T-helper 22 cell (primary cell): ENCODE measurements around the gene CDC25A.
"Not testable (repeated sequence)": the region's sequence is repeated elsewhere in the genome, so short reads cannot be mapped to it uniquely, and the experiment has no call there.

Experiments used
- DNase-seq: peaks from one replicate; pipeline ENCODE4 v3.0.0-alpha.2; 2020; ENCODE audit warnings: low read depth

The CDC25A gene

GRCh38 chr3:48140936-48141603 lies 47.1 kb downstream of the CDC25A start:
- DNase-seq, result no peak

DNA sequence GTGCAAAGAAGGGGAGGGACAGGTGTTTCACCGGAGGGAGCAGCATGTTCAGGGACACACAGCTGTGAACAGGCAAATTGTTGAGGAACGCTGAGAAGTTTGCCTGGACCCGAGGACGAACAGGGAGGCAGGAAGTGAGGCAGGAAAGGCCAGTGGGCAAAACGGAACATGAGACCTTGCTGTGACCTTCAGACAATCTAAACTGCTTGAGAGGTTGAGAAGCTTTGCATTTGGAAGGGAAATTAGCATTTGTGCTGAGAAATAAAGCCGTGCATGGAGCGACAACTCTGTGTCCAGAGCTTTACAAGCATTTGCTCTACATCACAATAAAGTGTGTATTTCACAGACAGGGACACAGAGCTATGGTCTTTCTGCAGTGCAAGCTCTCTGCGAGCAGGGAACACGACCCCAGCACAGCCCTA lies 47.9 kb downstream of the CDC25A start:
- DNase-seq, result no peak

- DNase-seq, result no peak
Measured at GRCh38 chr3:48137425-48137999, 50.7 kb downstream of the CDC25A start.

GRCh38 chr3:48135552-48136495 lies 52.4 kb downstream of the CDC25A start:
- no peak for DNase-seq

DNA sequence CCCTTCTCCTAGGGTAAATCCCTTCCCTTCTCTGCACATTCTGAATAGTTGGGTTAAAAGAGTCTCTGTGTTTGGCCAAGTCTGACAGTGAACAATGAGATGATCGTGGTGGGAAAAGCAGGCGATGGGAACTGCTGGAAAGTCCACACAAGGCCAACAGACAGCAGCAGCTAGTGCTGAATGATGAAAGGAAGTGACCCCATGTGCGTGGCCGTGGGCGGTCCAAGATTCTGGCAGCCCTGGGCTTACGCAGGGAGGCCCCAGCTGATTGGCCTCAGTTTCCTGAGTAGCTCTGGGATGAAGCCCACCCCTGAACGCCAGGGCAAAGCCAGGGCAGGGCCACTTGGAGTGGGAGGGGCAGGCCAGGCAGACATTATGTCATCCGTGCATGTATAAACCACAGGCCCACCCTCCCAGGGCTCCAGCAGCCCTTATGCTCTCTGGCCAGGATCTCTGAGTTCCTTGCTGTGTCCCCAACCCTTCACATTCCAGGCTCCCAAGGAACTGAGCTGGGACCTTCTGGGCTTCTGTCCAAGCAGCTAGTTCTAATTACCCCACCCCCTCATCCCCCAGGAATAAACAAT lies 57.8 kb downstream of the CDC25A start:
- DNase-seq, result no peak

DNA sequence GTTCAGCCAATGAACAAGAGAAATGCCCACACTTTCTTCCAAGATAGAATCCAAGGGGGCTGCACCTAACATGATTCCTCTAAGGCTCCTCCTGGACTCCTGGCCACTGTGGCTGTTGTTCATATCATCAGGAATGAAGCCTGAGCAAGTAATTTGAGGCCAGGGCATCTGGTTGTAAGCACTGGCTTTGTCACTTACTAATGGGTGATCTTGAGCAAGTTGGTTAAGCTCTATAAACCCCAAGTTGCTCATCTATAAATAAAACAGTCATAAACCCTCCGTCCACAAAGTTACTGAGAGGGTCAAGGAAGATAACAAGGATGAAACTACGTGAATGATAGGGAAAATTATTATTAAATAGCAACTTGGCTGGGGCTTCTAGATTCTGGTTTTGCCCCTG lies 58.3 kb downstream of the CDC25A start:
- DNase-seq, result no peak

DNA sequence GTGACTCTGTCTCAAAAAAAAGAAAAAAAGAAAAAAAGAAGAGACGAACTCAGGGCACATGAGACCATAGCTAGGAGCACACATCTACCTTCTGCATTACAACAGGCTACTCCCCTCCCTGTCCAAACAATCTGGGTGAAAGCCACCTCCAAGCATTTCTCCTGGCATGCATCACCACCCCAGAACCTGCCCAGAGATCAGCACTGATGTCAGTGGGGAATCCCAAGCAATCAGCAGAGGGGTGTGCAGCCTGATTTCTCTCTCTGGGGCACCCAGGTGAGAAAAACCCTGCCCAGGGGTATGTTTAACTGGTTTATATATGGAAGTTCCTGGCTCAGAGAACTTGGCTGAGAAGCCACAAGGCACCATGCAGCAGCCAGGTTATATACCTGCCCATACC lies 59.4 kb downstream of the CDC25A start:
- no peak for DNase-seq

DNA sequence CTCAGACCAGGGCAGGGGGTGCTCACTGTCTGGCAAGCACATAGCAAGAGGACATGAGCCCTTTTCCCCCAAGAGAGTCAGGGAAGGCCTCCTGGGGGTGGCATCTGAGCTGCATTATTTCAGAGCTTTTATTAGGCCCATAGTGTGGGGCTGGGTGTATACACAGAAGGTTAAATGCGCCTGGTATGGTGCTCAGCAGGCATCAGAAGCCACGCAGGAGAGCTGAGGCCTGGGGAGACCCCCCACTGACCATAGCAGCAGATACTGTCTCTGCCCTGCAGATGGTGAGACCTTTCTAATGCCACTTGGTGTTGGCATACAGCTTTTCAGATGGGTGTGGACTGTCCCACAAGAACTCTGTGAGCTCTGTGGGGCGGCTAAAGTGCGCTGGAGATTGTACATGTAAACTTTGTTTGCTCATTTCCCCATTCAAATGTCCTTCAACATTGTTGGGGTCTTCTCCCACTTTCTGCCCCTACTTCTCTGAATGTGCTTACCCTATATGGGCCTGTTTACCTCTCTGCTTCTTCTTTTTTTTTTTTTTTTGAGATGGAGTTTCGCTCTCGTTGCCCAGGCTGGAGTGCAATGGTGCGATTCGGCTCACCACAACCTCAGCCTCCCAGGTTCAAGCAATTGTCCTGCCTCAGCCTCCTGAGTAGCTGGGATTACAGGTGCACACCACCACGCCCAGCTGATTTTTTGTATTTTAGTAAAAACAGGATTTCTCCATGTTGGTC lies 62.2 kb downstream of the CDC25A start:
- DNase-seq, result no peak

GRCh38 chr3:48125013-48125705 lies 63.1 kb downstream of the CDC25A start:
- no peak for DNase-seq

GRCh38 chr3:48123346-48123745 lies 64.9 kb downstream of the CDC25A start:
- no peak for DNase-seq

GRCh38 chr3:48122504-48122903 lies 65.7 kb downstream of the CDC25A start:
- no peak for DNase-seq

DNA sequence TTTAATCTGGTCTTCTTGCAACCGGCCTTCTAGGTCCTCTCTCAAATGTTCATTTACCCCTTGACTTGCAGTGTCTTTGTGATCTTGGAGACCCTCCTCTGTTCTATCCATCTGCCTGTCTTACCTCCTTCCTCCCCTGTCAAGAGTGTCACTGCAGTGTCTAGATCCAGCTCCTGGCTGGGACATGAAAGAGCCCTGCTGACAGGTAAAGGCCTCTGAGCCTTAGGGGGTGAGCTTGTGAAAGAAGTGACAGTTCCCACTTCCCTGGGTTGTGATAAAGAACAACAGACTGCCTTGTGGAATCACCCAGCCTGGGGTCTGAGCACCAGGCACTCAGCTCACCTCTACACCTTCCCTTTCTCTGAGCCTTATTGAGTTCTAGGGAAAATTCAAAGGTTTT lies 68.0 kb downstream of the CDC25A start:
- DNase-seq, result no peak

GRCh38 chr3:48119505-48120193 lies 68.6 kb downstream of the CDC25A start:
- no peak for DNase-seq

DNA sequence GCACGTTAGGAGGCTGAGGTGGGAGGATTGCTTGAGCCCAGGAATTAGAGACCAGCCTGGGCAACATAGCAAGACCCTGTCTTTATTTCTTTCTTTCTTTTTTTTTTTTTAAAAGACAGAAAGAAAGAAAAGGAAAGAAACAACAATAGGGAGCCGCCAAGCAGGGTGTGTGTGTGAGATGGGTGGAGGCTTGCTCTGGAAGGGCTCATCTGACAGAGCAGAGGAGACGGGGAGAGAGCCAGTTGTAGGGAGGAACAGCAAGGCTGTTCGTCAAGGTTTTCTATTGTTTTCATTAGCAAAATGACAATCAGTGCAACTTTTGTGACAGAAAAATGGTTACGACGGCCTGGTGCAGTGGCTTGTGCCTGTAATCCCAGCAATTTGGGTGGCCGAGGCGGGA lies 69.3 kb downstream of the CDC25A start:
- no peak for DNase-seq

- DNase-seq, result no peak
Measured at GRCh38 chr3:48118322-48118721, 69.9 kb downstream of the CDC25A start.

GRCh38 chr3:48112813-48113212 lies 75.4 kb downstream of the CDC25A start:
- no peak for DNase-seq

DNA sequence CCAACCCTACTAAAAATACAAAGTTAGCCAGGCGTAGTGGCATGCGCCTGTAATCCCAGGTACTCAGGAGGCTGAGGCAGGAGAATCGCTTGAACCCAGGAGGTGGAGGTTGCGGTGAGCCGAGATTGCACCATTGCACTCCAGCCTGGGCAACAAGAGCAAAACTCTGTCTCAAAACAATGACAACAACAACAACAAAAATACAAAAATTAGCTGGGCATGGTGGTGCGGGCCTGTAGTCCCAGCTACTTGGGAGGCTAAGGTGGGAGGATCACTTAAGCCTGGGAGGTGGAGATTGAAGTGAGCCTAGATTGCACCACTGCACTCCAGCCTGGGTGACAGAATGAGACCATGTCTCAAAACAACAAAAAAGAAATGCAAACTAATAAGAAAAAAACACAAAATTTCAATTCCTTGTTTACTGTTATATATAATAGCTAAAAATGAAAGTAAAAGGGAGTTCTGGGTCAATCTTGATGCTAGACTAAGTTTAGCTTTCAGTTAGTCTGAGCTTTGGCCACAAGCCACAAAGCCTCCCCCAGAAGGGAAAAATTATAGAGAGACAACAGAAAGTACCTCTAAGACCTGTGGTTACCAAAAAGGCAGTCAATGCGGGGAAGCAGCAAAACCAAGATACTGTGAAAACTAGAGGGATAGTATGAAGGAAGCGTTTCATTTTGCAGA lies 76.0 kb downstream of the CDC25A start:
- not testable (repeated sequence) for DNase-seq

- DNase-seq, result no peak
Measured at GRCh38 chr3:48110463-48110862, 77.8 kb downstream of the CDC25A start.

GRCh38 chr3:48107227-48107626 lies 81.0 kb downstream of the CDC25A start:
- DNase-seq, result no peak
